ENCODE measurements around the gene SORBS1.

Gene SORBS1

GRCh38 chr10:95333997-95334804 is 227.0 kb downstream of the SORBS1 start:
- DNase-seq = no peak

DNA sequence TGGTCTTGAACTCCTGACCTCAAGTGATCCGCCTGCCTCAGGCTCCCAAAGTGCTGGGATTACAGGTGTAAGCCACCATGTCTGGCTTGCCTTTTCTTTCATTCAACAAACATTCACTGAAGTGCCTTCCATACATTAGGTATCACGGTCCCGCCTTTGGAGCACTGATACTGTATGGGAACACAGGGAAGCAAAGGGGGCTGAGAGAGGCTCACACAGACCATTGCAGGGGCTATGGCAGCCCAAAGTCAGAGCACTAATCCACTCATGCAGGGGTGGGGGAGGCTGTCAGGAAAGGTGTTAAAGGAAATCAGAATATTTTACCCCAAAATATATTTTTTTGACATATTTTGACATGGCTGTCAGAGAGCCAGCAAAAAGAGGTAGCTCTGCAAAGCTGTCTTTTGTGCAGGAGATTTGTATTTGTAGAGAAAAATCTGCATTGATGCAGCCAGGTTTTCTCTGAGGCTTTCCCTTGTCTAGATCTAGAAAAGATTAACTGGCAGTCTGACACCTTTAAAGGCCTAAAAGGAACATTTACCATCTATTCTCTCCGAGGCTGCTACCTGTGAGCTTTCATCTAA is 228.4 kb downstream of the SORBS1 start:
- no peak for DNase-seq

GRCh38 chr10:95331596-95332130 is 229.5 kb downstream of the SORBS1 start:
- no peak for DNase-seq

DNA sequence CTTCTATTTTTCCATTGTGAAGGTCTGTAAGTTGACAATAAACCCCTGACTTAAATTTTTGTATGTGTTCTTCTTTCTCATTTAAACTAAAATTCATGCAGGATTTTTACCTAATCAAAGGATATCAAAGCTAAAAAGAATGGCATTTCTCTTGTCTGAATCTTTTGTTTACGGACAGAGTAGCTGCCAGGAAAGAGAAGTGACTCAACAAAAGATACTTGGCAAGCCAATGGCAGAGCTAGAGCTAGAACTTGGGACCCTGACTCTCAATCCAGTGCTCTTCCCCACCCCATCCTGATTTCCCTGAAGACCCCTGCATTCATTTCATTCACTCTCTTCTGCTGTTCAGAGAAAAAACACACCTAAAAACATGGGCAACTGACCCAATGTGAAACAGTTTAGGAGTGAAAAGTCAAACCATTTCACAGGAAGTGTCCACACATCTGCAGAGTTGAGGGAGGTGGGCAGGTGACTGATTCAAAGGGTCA is 230.2 kb downstream of the SORBS1 start:
- no peak for DNase-seq

DNA sequence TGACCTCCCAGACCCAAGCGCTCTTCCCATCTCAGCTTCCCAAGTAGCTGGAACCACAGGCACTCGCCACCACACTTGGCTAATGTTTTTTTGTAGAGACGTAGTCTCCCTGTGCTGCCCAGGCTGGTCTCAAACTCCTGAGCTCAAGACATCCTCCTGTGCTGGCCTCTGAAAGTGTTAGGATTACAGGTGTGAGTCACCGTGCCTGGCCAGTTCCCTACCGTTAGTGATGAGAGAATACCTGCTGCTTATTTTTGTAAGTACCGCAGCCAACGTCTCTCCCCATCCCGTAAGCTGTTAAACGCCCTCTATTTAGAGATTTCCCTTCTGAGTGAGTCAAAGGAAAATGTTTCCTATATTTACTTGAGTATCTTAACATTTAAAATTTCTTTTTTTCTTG is 231.9 kb downstream of the SORBS1 start:
- DNase-seq = no peak

DNA sequence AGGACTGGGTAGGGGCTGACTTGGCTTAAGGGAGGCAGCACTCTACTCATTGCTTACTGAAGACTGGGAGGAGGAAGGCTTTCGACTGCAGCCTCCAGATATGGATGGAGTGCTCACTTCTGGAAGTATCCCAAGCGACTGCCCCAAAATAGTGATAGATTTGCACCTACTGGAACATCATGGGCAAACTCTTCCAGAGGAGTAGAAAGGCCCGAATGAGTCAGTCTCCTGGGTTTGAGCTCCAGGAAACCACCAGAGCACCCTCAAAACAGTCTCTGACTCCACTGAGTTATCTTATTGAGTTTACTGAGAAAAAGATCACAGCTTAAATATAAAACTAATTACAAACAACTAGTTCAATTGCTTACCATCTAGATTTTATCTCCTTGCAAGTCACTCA is 233.2 kb downstream of the SORBS1 start:
- no peak for DNase-seq

DNA sequence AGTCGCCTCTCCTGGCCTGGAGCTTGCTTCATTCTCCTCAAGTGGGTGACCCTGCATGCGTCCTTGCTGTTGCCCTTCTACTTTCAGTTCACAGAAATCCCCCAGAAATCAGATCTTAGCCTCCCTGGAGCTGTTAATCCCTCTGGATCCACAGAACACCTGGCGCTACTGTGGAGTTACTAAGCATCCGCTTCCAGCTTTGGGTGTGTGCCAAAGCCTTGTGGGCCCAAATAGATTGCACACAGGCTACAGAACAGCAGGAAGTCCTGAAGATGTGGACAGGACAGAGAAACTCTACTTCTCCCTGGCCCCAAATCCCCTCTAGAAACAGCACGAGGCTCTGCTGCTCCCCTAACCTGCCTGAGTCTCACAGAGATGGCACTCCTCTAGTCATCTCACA is 233.8 kb downstream of the SORBS1 start:
- no peak for DNase-seq

- DNase-seq = no peak
These were observed 234.8 kb downstream of the SORBS1 start for GRCh38 chr10:95326396-95326795.

DNA sequence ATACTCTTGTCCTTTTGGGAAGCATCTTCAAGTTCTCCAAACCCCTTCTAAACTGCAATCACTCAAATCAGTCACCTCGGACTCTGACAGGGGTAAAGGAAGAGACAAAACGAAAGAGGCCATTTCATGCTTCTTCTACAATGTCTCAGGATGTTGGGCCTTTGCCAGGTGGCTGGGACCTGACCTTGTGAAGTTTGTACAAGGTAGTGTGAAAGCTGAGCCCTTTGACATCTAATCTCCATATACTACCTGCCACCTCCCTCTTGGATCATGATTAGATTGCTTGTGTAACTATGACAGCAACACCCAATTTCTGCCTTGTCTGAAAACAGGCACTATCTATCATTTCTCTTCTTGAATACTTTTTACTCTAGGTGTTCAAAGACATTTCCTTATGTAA is 235.3 kb downstream of the SORBS1 start:
- no peak for DNase-seq

DNA sequence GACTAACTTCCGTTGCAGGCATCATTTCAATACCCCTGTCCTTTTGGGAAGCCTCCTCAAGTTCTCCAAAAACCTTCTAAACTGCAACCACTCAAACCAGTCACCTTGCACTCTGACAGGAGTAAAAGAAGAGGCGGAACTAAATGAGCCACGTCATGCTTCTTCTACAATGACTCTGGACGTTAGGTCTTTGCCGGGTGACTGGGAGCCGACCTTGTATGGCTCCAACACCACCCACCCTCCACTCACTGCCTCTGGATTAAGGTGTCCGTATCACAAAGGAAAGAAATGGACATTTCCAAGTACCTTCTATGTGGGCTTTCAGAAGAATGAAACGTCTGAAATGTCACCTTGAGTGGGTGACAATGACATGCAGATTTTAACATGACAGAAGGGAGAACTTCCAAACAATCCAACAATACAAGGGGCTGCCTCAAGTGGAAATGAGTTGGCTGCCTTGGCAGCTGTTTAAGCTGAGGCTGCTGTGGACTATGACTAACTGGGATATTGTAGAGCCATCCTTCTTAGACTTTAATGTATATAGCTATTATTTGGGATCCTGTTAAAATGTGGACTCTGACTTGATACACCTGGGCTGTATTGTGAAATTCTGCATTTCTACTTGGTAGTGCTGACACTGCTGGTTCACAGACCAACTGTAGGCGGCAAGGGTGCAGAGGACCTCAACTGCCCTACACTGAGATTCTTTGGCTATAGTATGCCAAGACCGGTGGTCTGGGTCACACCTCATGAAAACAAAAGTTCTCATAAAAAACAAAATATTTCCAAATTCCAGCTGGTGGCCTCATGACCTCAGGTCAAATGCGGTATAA is 236.5 kb downstream of the SORBS1 start:
- no peak for DNase-seq

GRCh38 chr10:95321554-95322301 is 239.4 kb downstream of the SORBS1 start:
- DNase-seq = no peak

- DNase-seq = no peak
These were observed 241.9 kb downstream of the SORBS1 start for GRCh38 chr10:95319239-95319638.

GRCh38 chr10:95315509-95315908 is 245.7 kb downstream of the SORBS1 start:
- no peak for DNase-seq

DNA sequence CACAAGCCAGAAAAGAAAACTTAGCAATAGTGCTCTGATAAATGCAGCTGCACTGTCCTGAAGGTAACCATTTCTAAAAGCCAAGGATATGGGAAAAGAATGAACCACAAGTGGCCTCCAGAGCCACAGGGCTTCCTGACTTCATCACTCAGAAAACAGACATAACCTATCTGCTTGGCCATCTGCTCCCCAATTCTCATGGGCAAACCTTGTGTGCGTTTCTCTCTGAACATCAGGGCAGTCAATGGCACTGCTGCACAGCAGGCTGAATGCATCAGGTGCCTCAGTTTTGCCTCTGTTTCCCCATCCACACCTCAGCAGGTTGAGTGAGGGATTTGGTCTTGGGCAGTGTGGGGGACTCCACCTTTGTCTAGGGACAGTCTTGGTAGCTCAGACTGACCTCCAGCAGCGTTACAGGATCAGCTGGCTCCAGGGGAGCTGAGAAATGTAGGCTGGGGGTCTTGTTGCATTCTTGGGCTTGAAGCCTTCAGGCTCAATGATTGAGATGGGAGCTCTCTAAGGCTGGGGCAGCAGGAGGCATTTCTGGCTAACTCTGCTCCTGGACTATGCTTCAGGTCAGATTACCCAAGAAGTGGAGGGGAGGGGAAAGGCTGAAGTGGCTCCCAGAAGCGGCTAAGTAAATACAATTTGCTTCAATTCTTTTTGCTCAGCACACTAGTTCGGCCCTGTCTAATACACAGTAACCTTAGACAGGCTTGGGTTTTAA is 246.8 kb downstream of the SORBS1 start:
- DNase-seq = no peak

GRCh38 chr10:95312986-95313495 is 248.1 kb downstream of the SORBS1 start:
- no peak for DNase-seq

DNA sequence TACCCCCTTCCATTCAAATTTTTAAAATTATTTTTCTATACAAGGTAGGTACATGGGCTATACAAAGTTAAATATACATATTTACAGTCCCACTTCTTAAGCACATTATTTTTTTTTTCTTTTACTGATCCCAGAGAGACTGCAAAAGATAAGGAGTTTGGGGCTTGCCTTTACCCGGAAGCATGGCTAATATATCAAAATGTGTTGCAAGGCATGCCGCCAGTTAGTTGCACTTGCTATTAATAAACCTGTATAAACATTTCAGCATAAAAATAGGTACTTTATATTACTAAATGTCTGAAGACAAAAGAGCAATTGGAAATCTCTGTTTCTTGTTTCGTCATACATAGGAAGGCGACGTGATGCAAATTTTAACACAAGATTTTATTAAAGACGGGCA is 248.9 kb downstream of the SORBS1 start:
- DNase-seq = no peak

- DNase-seq = no peak
These were observed 251.2 kb downstream of the SORBS1 start for GRCh38 chr10:95309958-95310357.

DNA sequence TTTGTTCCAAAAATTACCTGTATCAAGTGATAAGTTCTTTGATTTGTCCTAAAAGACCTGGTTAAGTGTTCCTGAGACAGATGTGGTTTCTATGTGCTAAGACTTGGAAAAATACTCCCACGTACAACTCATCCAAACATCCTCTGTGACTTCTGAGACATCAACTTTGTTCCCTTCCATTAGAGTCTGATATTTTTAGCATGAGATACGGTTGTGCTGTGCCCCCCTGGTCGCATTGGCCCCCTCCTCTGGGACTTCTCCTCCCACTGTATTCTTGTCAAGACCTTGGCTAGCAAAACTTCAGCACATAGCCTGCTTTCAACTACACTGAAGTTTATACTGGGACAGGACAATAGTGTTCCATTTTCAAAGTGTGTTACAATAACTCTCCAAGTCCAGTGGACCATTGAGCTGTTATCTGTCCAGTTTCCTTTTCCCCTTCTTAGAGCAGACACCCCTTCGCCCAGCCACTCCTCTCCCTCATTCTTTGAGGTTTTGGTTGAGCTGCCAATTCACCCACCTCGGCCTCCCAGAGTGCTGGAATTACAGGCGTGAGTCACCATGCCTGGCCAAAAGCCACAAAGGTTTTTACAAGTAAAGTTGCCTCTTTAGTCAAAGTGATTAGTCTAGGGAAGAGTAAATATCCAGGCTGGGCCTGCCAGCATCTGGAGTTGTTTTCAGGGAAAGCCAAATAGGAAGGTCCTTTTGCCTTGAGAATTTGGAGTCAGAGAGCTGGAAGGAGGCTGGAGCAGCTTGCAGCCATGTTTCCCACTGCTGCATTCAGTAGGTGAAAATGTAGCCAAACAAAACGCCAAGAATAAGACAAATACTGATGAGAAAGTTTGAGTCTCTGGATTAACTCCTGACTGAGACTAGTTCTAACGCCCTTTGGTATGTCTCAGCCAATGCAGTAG is 252.5 kb downstream of the SORBS1 start:
- DNase-seq = no peak

DNA sequence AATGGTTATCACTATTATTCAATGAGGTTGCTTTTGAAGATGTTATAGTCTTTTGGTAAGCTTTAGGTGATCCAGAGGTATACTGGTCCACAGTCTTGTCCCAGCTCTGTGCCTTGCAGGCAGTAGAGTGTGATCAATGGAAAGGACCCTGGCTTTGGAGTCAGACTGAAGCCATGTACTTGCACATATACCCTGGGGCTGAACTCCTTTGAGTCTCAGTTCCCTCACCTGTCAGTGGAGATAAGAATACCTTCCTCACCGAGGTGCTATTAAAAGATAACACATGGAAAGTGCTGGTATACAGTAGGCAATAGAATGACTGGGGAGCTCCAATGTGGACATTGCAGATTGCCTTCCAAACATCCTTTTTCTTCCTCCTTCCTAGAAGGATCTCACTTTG is 254.3 kb downstream of the SORBS1 start:
- no peak for DNase-seq

- DNase-seq = no peak
These were observed 254.9 kb downstream of the SORBS1 start for GRCh38 chr10:95306318-95306650.
